ENCODE results near the gene PARD3B.

The PARD3B gene

GRCh38 chr2:204692790-204693189, 147.5 kb downstream of the PARD3B start:
- Histone ChIP-seq H3K27ac (no peak overlapping the region), H3K36me3 (no peaks in the 10 kb centered on the region), H3K4me3 (ENCODE audit: low read depth in 1 of 2, low read length in 1 of 2) (no peak overlapping the region), H3K9me3 (no peaks in the 10 kb centered on the region), H3K4me1 (ENCODE audit: control insufficient read depth in 1 of 2, insufficient read depth in 1 of 2, low read depth in 1 of 2, low read length in 1 of 2) (no peaks in the 10 kb centered on the region), H3K27me3 (no peaks in the 10 kb centered on the region)
- TF ChIP-seq CTCF (IDR thresholded peaks at IDR 0.05): no peak

- Histone ChIP-seq H3K4me3 (ENCODE audit: low read depth in 1 of 2, low read length in 1 of 2) (no peak overlapping the region), H3K27me3 (no peaks in the 10 kb centered on the region), H3K4me1 (ENCODE audit: control insufficient read depth in 1 of 2, insufficient read depth in 1 of 2, low read depth in 1 of 2, low read length in 1 of 2) (no peaks in the 10 kb centered on the region), H3K27ac (no peak overlapping the region), H3K9me3 (no peaks in the 10 kb centered on the region), H3K36me3 (no peaks in the 10 kb centered on the region)
- no peak for TF ChIP-seq CTCF (IDR thresholded peaks at IDR 0.05)
Measured at GRCh38 chr2:204693262-204693661, 148.0 kb downstream of the PARD3B start.

DNA sequence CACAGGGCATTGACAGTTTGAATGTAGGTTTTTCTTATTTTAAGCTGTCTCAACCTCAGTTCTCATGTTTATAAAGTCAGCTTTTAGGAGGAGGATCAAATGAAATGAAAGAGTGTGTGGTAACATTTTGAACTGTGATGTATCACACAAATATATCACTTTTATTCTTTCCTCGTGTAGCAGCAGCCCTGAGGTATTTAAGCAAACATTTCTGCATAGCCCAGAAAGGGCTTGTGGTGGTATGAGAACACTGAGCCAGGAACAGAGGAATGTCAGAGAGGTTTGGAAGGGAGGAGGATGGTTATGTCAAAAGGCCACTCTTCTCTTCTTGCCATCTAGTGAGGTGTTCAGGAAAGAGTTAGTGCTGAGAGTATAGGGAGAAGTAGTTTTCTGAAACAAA, 150.2 kb downstream of the PARD3B start:
- Histone ChIP-seq H3K4me1 (ENCODE audit: control insufficient read depth in 1 of 2, insufficient read depth in 1 of 2, low read depth in 1 of 2, low read length in 1 of 2) (no peaks in the 10 kb centered on the region), H3K27me3 (no peaks in the 10 kb centered on the region), H3K4me3 (ENCODE audit: low read depth in 1 of 2, low read length in 1 of 2) (no peak overlapping the region), H3K27ac (no peak overlapping the region), H3K36me3 (no peaks in the 10 kb centered on the region), H3K9me3 (no peaks in the 10 kb centered on the region)
- no peak for TF ChIP-seq CTCF (IDR thresholded peaks at IDR 0.05)

DNA sequence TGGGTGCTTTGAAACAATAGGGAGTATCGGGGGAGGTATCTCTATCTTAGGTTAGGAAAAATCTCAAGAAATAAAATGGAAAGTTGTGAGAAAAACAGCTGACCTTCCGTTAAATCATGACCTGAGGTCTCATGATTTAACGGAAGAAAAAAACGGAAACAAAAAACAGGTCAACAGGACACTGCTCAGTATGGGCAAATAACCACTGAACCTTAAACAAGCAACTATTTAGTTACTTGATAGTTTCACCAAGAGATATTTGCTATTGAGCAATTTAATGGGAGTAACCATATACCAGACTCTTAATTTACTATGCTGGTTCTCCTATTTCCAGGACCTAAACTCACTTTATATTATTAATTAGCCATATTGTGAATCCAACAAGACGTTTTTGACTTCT, 150.8 kb downstream of the PARD3B start:
- Histone ChIP-seq H3K9me3 (no peaks in the 10 kb centered on the region), H3K36me3 (no peaks in the 10 kb centered on the region), H3K4me3 (ENCODE audit: low read depth in 1 of 2, low read length in 1 of 2) (no peak overlapping the region), H3K27ac (no peak overlapping the region), H3K4me1 (ENCODE audit: control insufficient read depth in 1 of 2, insufficient read depth in 1 of 2, low read depth in 1 of 2, low read length in 1 of 2) (no peaks in the 10 kb centered on the region), H3K27me3 (no peaks in the 10 kb centered on the region)
- TF ChIP-seq CTCF (IDR thresholded peaks at IDR 0.05): no peak

GRCh38 chr2:204705243-204705932, 160.1 kb downstream of the PARD3B start:
- Histone ChIP-seq H3K4me3 (ENCODE audit: low read depth in 1 of 2, low read length in 1 of 2) (no peak overlapping the region), H3K27ac (no peak overlapping the region), H3K4me1 (ENCODE audit: control insufficient read depth in 1 of 2, insufficient read depth in 1 of 2, low read depth in 1 of 2, low read length in 1 of 2) (no peaks in the 10 kb centered on the region), H3K9me3 (no peaks in the 10 kb centered on the region), H3K36me3 (no peaks in the 10 kb centered on the region), H3K27me3 (no peaks in the 10 kb centered on the region)
- no peak for TF ChIP-seq CTCF (IDR thresholded peaks at IDR 0.05)
